Measurements from ENCODE around the gene ALX3.

ALX3 gene

DNA sequence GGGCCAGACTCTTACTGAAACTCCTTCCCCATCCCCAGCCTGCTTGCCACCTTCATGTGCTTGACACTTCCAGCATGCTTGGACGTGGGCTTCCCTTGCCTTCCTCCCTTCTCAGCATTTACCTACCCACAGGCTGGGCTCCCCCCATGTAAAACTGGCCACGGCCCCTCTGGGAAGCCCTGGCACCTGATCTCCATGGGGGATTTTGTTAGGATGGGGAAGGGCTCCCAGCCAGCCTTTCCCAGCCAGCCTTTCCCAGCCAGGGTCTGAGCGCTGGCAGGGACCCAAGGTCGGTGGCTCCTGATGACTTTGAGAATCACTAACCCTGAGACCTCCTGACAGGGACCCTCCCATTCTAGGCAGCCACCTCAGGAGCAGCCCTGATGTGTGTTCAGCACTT, 6.7 kb downstream of the ALX3 start:
- no peak for DNase-seq

DNA sequence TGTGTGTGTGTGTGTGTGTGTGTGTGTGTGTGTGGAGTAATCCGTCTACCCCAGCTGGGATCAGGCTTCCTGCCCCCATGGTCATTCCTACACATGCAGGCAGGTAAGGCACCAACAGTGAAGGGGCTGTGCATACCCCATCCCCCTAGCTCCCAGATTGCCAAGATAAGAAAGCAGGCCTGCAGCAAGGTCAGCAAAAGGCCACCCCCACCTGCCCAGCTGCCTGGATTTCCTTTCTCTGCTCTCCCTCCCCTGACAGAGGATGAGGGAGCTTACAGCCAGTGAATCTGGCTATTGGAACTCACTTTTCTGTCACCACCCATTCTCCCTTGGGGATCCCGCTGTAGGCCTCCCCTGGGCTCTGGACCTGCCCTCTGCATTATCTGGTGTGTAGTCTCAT, 7.9 kb downstream of the ALX3 start:
- no peak for DNase-seq

GRCh38 chr1:110061341-110061740, 9.1 kb downstream of the ALX3 start:
- DNase-seq: no peak

DNA sequence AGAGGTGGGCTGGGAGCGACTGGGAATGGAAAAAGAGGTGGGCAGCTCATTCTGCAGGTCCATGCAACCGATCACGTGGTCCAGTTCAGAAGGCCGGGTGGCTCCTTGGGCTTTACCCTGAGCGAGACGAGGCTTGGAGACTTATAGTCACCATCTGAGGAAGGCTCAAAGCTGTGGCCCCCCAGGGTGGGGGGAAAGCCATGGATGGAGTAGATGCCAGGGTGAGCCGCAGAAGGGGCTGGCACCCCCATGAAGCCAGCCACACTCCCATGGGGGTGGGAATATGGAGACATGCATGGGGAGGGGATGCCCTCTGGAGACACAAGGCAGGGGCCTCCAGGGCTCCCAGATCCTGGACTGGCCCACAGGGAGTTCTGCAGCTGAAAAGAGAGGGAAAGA, 9.8 kb downstream of the ALX3 start:
- DNase-seq: no peak

- peak; percentile 76 for DNase-seq
Measured at GRCh38 chr1:110060034-110060661, 10.3 kb downstream of the ALX3 start.

DNA sequence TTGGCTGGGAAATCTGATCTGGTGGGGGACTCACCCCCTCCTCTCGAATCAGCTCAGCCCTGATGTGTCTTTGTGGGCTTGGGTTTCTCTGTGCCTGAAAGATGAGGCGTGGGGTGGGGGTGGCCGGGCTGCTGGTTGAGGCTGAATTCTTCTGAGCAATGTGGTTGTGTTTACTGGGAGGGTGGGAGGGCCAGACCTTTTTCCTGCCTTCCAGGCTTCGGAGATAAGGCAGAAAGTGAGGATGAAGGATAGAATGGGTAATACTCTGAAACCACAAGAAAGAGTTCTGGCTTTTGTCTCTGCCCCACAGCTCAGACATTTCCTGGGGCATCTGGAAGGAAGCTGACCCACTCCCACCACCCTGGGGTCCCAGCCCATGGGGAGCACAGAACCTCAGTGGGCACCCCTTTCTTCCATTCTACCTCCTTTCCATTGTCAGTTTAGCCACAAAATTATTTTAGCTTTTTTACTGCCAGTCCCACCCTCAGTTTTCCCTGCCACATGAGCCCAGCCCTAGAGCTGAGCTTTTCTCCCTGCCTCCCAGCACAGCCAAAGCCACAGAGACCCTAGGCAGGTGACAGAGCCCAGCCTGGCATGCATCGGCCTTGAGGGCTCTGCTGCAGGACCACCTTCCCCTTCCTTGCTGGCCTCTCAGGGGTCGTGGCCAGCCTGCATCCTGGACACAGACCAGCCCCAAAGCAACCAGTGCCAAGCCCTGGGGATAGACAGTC, 11.2 kb downstream of the ALX3 start:
- no peak for DNase-seq

DNA sequence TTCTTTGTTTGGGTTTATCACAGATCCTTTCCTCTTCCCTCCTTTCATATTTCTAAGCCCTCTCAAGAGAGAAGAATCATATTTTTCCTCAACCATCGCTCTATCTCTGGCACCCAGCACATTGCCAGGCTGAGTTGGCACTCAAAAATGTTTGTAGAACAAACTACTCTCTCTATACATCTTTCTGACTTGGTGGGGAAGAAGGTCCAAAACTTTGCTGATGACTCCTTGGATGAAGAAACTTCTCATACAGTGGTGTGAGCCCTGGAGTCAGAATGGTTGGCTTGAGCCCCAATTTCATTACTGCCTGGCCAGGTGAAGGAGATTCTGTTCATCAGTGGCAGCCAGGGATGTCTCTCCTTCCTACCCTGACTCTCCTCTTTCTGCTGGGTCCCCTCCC, 11.9 kb downstream of the ALX3 start:
- no peak for DNase-seq

GRCh38 chr1:110057963-110058518, 12.4 kb downstream of the ALX3 start:
- no peak for DNase-seq

DNA sequence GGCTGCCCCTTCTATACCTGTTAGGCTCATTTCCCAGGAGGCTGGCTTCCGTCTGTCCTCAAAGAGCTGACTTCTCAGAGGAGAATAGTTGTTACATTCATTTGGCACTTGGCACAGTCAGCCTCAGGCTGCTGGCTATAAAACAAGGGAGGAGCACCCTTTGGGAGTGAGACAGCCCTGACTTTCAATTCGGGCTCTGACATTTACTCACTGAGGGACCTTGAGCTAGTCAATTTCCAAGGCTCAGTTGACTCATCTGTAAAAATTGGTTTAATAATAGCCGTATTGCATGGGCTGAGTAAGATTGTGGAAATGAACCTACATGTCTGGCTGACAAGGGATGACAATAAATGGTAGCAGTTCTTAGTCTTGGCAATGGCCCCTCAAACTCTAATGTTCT, 13.7 kb downstream of the ALX3 start:
- DNase-seq: no peak

GRCh38 chr1:110056285-110056683, 14.2 kb downstream of the ALX3 start:
- no peak for DNase-seq

DNA sequence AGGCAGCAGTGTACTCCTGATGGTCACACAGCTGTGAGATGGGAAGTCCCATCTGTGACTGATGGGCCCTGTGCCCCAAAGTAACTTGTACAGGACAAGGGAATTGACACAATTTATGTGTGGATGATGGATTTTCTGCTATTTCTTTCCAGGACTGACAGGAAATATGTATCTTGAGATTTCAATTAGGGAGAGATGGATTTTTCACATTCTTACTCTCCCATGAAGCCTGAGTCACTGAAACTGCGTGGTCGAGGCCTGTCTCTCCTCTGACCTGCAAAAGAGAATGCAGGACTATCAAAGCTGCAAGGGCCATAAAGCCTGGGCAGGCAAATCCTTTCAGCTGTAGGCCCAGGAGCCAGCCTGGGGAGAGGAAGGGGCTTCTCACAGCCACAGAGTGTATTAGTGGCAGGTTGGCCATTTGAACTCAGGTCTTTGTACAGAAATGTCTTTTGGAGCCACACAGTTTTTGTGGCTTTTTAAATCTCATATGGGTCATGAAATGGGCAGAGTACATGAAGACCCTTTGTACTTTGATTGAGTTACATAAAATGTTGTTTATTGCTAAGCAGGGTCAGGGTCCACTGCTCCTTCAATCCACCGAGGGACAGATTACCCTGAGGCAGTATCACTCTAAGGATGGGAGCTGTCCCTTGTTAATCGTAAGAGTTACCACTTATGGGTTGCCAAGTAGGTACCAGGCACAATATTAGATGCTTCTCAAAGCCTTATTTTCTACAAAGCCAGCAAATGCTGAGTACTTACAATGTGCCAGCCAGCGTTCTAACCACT, 14.8 kb downstream of the ALX3 start:
- DNase-seq: no peak

DNA sequence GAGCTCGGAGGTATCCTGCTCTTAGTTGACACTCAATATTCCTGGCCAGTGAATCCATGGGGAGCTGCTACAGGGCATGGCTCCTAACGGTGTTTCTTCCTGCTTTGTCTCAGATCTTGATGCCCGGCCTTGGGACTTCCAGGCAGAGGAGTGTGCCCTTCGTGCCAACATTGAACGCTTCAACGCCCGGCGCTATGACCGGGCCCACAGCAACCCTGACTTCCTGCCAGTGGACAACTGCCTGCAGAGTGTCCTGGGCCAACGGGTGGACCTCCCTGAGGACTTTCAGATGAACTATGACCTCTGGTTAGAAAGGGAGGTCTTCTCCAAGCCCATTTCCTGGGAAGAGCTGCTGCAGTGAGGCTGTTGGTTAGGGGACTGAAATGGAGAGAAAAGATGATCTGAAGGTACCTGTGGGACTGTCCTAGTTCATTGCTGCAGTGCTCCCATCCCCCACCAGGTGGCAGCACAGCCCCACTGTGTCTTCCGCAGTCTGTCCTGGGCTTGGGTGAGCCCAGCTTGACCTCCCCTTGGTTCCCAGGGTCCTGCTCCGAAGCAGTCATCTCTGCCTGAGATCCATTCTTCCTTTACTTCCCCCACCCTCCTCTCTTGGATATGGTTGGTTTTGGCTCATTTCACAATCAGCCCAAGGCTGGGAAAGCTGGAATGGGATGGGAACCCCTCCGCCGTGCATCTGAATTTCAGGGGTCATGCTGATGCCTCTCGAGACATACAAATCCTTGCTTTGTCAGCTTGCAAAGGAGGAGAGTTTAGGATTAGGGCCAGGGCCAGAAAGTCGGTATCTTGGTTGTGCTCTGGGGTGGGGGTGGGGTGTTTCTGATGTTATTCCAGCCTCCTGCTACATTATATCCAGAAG, 16.7 kb downstream of the ALX3 start:
- DNase-seq: peak; percentile 71

- DNase-seq: no peak
Measured at GRCh38 chr1:110051262-110051648, 19.2 kb downstream of the ALX3 start.

GRCh38 chr1:110050602-110051261, 19.7 kb downstream of the ALX3 start:
- no peak for DNase-seq

DNA sequence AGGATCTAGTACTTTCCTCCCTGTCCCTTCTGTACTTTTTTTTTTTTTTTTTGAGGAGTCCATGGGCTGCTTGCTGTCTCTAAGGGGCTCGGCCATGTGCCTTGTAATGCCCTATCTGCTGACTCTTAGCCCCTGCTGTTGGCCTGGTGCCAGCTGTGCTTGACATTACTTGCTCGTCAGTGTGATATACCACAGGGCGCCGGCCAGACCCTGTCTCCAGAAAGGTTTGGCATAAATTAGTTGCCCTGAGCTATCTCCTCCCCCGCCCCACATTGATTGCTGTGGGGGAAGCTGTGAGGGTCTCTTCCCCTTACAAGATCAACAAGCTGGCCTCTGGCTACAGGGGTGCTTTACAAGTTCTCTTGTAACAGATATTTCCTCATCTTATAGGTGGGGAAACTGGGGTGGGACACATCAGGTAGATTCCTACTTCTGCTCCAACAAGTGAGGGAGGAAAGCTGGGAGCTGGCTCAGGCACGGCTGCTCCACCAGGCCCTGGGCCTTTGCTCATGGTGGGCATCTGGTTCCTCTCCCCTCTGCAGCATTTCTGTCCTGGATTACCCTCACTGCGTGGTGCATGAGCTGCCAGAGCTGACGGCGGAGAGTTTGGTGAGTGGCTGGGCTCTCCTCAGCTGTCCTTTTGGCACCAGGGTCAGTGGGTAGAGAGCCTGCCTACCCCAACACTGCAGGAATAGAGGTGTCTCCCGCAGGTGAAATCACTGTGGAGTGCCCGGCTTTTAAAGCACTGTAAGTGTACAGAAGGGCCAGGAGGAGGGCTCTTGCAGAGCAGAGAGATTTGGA, 20.5 kb downstream of the ALX3 start:
- no peak for DNase-seq

DNA sequence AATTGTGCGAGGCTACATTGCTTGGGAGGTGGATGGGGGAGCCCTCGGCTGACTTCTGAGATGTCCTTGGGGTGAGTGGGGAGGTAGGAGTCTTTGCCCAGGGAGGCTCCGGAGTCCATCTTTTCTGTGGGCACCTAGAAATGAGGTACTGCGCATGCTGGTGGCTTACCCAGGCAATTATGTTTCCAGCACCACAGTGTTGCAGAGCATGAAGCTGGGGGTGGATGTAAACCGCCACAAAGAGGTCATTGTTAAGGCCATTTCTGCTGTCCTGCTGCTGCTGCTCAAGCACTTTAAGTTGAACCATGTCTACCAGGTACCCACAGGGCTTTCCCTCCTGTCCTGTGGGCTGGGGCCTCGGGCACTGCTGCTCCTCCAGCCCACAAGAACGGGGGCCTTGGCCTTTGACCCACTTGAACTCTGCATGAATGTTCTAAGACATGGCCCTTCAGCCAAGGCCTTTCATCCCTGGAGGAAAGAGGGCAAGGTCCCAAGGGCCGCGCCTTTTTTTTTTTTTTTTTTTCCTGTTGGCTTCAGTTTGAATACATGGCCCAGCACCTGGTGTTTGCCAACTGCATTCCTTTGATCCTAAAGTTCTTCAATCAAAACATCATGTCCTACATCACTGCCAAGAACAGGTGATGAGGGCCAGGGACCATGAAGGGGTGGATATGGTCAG, 21.4 kb downstream of the ALX3 start:
- no peak for DNase-seq

- DNase-seq: no peak
Measured at GRCh38 chr1:110048240-110048639, 22.2 kb downstream of the ALX3 start.

GRCh38 chr1:110047463-110047862, 23.0 kb downstream of the ALX3 start:
- DNase-seq: no peak

GRCh38 chr1:110043016-110043415, 27.5 kb downstream of the ALX3 start:
- no peak for DNase-seq

DNA sequence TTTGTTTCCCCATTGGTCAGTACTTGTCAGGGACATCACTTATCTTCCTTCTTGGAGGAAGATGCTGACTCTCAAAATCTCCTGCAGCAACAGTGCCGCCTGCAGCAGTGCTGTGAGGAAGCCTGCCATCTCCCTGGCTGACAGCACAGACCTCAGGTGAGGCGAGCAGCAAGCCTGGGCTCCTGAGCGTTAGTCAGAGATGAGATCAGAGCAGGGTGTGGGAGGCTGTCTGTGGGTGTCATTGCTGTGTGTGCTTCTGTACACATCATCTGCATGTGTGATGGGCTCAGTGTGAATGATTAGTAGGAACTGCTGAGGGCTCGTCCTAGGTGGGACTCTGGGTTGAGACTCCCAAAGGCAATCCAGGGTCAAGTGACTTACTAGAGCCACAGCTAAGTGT, 29.9 kb downstream of the ALX3 start:
- DNase-seq: peak; percentile 58

DNA sequence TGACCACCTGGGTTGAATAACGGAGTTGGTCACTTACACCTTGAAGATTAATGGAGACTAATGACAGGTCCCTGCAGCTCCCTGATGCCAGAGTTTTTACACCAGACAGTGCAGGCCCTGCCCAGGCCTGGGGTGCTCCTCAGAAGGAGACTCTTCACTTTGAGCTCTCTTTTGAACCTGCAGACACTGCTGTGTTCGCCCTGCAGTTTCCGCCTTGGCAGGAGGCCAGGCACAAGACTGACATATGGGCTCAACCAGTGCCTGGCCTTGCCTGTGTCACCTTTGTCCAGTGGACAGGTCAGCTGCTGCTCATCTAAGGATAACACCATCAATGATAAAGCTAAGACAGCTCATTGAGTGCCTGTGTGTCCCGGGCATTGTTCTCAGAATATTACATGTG, 30.8 kb downstream of the ALX3 start:
- DNase-seq: no peak
